HG03135 (cell line): ENCODE data around the gene INPP5D.
"Not testable (repeated sequence)": the region's sequence is repeated elsewhere in the genome, so short reads cannot be mapped to it uniquely, and the experiment has no call there.

Experiments
- ATAC-seq: cut with Tn5 transposase; IDR thresholded peaks from one replicate; pipeline ENCODE4 v1.9.1; 2021; ENCODE audit warnings: mild to moderate bottlenecking, moderate library complexity; ENCODE audit not compliant: unreplicated experiment

The INPP5D gene

GRCh38 chr2:233051241-233052149, 8.6 kb upstream of the INPP5D start:
- ATAC-seq = no peak

- ATAC-seq = not testable (repeated sequence)
Observed at GRCh38 chr2:233052517-233052916, 7.6 kb upstream of the INPP5D start.

GRCh38 chr2:233053928-233054784, 6.0 kb upstream of the INPP5D start:
- no peak for ATAC-seq

- no peak for ATAC-seq
Observed at GRCh38 chr2:233055362-233055761, 4.8 kb upstream of the INPP5D start.

- ATAC-seq = no peak
Observed at GRCh38 chr2:233056961-233057605, 3.1 kb upstream of the INPP5D start.

GRCh38 chr2:233058717-233059546, 1.2 kb upstream of the INPP5D start:
- ATAC-seq = no peak

- ATAC-seq = no peak
Observed at GRCh38 chr2:233059547-233059796, 670 bp upstream of the INPP5D start.

- ATAC-seq = no peak
Observed at GRCh38 chr2:233060501-233060979, 398 bp downstream of the INPP5D start.

- no peak for ATAC-seq
Observed at GRCh38 chr2:233060980-233061590, 943 bp downstream of the INPP5D start.

- ATAC-seq = no peak
Observed at GRCh38 chr2:233061591-233062450, 1.7 kb downstream of the INPP5D start.

- no peak for ATAC-seq
Observed at GRCh38 chr2:233062451-233062850, 2.3 kb downstream of the INPP5D start.

- no peak for ATAC-seq
Observed at GRCh38 chr2:233062946-233063268, 2.8 kb downstream of the INPP5D start.

- no peak for ATAC-seq
Observed at GRCh38 chr2:233063269-233063975, 3.3 kb downstream of the INPP5D start.

GRCh38 chr2:233063976-233064411, 3.9 kb downstream of the INPP5D start:
- no peak for ATAC-seq

GRCh38 chr2:233064530-233065199, 4.5 kb downstream of the INPP5D start:
- no peak for ATAC-seq

GRCh38 chr2:233065200-233065589, 5.1 kb downstream of the INPP5D start:
- not testable (repeated sequence) for ATAC-seq

- ATAC-seq = no peak
Observed at GRCh38 chr2:233065954-233066470, 5.9 kb downstream of the INPP5D start.
